ENCODE results near the gene PPA2. TPM values are rescaled to one million over a fixed set of nuclear protein-coding genes. Genes with fewer than 3 reads are reported as not detected.

The PPA2 gene
- total RNA-seq, 1 experiment from 2014 or later, result 108 TPM

- Histone ChIP-seq H3K4me3 (ENCODE audit: low read length) (no peak overlapping the region), H3K36me3 (ENCODE audit: low read depth, low read length) (no peaks in the 10 kb centered on the region), H3K27ac (ENCODE audit: low read length) (no peak overlapping the region), H3K27me3 (ENCODE audit: low read length) (no peaks in the 10 kb centered on the region), H3K9me3 (ENCODE audit: low read length) (no peaks in the 10 kb centered on the region), H3K4me2 (ENCODE audit: low read length) (no peak overlapping the region), H3K79me2 (ENCODE audit: low read length) (no peaks in the 10 kb centered on the region), H3K4me1 (ENCODE audit: insufficient read depth, low read length) (no peaks in the 10 kb centered on the region), H3K9ac (ENCODE audit: low read length) (no peak overlapping the region), H4K20me1 (ENCODE audit: low read length) (no peaks in the 10 kb centered on the region), H3F3A (ENCODE audit: low read length, unreplicated experiment) (no peaks in the 10 kb centered on the region), H3K9me2 (replicated peaks; ENCODE audit: low read length) (no peaks in the 10 kb centered on the region), H2AFZ (ENCODE audit: low read length) (no peak overlapping the region)
- BruUV-seq (replicated peaks), result no TSS peak
- intact Hi-C loops (cut with micrococcal nuclease), result no loop called here
- ATAC-seq (no peak), DNase-seq (no peak)
- ChIA-PET POLR2A (ENCODE audit: unreplicated experiment) (no interaction called here), CTCF (no interaction called here)
- TF ChIP-seq CTCF (conservative IDR thresholded peaks at IDR 0.05; ENCODE audit: low read depth, low read length) (no peak), EZH2 (IDR thresholded peaks at IDR 0.05; ENCODE audit: low read length, unreplicated experiment) (no peak), EZH2phosphoT487 (IDR thresholded peaks at IDR 0.05; ENCODE audit: borderline replicate concordance, low read length) (no peak)
Observed at GRCh38 chr4:105344141-105344540, 129.7 kb downstream of the PPA2 start.

- no peaks in the 10 kb centered on the region for H4K20me1 ChIP-seq (ENCODE audit: low read length)
- POLR2A ChIA-PET (ENCODE audit: unreplicated experiment), result no interaction called here
- H3K79me2 ChIP-seq (ENCODE audit: low read length), result no peaks in the 10 kb centered on the region
- no peaks in the 10 kb centered on the region for H3F3A ChIP-seq (ENCODE audit: low read length, unreplicated experiment)
- no peak overlapping the region for H2AFZ ChIP-seq (ENCODE audit: low read length)
- H3K4me1 ChIP-seq (ENCODE audit: insufficient read depth, low read length), result no peaks in the 10 kb centered on the region
- H3K9ac ChIP-seq (ENCODE audit: low read length), result no peak overlapping the region
- no peak overlapping the region for H3K4me3 ChIP-seq (ENCODE audit: low read length)
- intact Hi-C loops (cut with micrococcal nuclease), result no loop called here
- no peaks in the 10 kb centered on the region for H3K9me2 ChIP-seq (replicated peaks; ENCODE audit: low read length)
- H3K27ac ChIP-seq (ENCODE audit: low read length), result no peak overlapping the region
- H3K36me3 ChIP-seq (ENCODE audit: low read depth, low read length), result no peaks in the 10 kb centered on the region
- no peak overlapping the region for H3K4me2 ChIP-seq (ENCODE audit: low read length)
- no peaks in the 10 kb centered on the region for H3K27me3 ChIP-seq (ENCODE audit: low read length)
- no TSS peak for BruUV-seq (replicated peaks)
- ATAC-seq, result no peak
- no peak for DNase-seq
- CTCF ChIA-PET, result no interaction called here
- H3K9me3 ChIP-seq (ENCODE audit: low read length), result no peaks in the 10 kb centered on the region
- TF ChIP-seq CTCF (conservative IDR thresholded peaks at IDR 0.05; ENCODE audit: low read depth, low read length), result no peak
- no peak for TF ChIP-seq EZH2phosphoT487 (IDR thresholded peaks at IDR 0.05; ENCODE audit: borderline replicate concordance, low read length)
- no peak for TF ChIP-seq EZH2 (IDR thresholded peaks at IDR 0.05; ENCODE audit: low read length, unreplicated experiment)
Observed at GRCh38 chr4:105343146-105343931, 130.5 kb downstream of the PPA2 start.

- ChIA-PET POLR2A (ENCODE audit: unreplicated experiment) (no interaction called here), CTCF (no interaction called here)
- Histone ChIP-seq H3K27ac (ENCODE audit: low read length) (no peak overlapping the region), H3F3A (ENCODE audit: low read length, unreplicated experiment) (no peaks in the 10 kb centered on the region), H3K4me3 (ENCODE audit: low read length) (no peak overlapping the region), H3K9ac (ENCODE audit: low read length) (no peak overlapping the region), H4K20me1 (ENCODE audit: low read length) (no peaks in the 10 kb centered on the region), H3K79me2 (ENCODE audit: low read length) (no peaks in the 10 kb centered on the region), H3K4me1 (ENCODE audit: insufficient read depth, low read length) (no peaks in the 10 kb centered on the region), H3K9me3 (ENCODE audit: low read length) (no peaks in the 10 kb centered on the region), H3K4me2 (ENCODE audit: low read length) (no peak overlapping the region), H3K27me3 (ENCODE audit: low read length) (no peaks in the 10 kb centered on the region), H3K36me3 (ENCODE audit: low read depth, low read length) (no peaks in the 10 kb centered on the region), H3K9me2 (replicated peaks; ENCODE audit: low read length) (no peaks in the 10 kb centered on the region), H2AFZ (ENCODE audit: low read length) (no peak overlapping the region)
- intact Hi-C loops (cut with micrococcal nuclease), result no loop called here
- ATAC-seq (no peak), DNase-seq (no peak)
- BruUV-seq (replicated peaks), result no TSS peak
- TF ChIP-seq CTCF (conservative IDR thresholded peaks at IDR 0.05; ENCODE audit: low read depth, low read length), result no peak
Observed at GRCh38 chr4:105329081-105329480, 144.8 kb downstream of the PPA2 start.
